ENCODE data around the gene CEP290.
"Not testable (repeated sequence)": the region's sequence is repeated elsewhere in the genome, so short reads cannot be mapped to it uniquely, and the experiment has no call there.

CEP290 gene

DNA sequence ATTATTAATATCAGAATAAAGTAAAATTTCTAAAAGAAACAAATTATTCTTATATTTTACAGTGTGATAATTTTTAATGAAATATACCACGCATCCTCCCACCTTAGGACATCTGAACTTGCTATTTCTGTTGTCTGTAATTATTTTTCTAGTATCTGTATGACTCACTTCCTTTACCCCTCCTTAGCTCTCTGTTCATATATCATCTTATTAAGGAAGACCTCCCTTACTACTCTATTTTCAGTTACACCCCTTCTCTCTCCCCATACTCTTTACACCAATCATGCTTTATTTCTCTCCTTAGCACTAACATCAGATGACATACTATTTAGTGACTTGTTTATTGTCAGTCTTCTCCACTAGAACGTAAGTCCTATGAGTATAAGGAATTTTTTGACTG is 78.5 kb downstream of the CEP290 start:
- no peak for DNase-seq
- intact Hi-C loops (cut with DNase I): no loop called here

DNA sequence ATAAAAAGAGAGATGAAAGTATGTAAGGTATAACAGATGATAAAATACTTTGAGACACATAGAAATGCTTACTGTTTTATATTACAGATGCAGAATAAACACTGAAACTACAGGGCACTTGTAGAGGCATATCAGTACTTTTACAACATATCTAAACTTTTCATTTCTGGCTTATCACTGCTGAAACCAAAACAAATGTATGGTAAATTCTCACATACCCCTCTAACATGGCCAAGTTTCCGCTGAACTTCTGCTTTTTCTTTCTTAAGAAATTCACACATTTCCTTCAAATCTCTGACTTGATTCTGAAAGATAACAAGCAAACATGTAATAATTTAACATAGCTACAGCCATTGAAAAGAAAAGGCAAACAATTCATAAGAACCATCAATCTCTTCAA is 79.4 kb downstream of the CEP290 start:
- DNase-seq: no peak
- intact Hi-C loops (cut with DNase I): no loop called here

DNA sequence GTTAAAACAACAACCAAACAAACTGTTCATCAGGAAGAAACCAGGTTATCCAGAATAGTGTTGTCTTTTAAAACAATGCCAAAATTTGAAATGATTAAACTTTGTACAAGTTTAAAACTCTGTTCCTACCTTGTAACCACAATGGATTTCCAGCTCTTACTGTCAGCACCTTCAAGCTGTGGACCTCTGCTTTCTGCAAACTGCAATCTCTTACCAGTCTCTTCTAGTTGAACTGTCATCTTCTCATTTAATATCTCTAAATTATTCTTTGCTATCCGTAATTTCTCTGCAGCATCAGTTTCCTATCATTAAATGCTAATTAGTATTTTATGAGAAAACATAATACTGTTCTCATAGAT is 83.2 kb downstream of the CEP290 start:
- DNase-seq: no peak
- intact Hi-C loops (cut with DNase I): no loop called here

DNA sequence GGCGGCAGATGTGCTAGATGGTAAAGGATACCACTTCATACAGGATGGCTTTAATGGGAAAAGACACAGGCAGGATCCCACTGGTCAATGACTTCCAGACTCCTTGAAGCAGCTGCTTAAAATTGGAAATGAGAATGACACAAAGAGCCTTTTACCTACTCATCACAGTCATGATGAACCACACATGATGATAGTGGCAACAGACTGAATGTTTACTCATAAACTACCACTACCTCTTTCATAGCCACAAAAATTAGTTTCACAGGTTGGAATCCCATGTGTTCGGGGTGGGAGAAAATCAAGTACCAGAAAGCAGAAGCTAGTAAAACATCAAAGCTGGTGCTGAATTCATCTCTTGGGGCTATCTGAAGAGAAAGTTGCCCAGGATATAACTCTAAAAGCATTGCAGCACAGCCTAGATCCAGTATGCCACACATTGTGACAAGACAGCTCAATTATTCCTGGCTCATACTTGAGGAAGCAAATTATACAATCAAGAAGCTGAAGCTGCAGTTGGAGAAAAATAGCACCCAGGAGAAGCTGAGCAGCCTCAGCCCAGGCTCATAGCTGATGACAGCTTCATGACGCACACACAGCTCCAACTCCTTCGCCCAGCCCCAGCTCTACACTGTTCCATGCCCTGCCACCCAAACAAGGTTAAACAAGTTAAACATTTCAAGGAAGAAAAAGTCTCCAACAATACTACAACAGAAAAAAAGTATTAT is 83.7 kb downstream of the CEP290 start:
- DNase-seq: peak in 8 of 10 donors; percentile 25 to 93 (median 52)
- intact Hi-C loops (cut with DNase I): no loop called here

DNA sequence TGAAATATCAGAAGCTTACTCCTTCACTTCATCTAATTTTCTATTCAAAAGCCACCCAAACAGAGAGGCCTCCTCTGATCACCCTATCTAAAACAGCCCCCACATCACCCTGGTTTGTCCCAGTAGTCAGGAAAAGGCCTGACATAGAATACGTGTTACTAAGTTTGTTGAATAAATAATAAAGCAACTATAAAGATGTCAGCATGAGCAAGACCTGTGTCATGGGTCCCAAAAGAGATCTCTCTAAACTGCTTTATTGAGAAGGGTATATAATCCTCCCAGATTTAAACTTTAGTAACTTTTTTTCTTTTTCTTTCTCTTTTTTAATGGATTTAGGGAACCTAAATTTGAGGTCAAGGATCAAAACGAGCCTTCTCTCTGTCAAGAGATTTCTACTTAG is 85.3 kb downstream of the CEP290 start:
- DNase-seq: no peak
- intact Hi-C loops (cut with DNase I): no loop called here

DNA sequence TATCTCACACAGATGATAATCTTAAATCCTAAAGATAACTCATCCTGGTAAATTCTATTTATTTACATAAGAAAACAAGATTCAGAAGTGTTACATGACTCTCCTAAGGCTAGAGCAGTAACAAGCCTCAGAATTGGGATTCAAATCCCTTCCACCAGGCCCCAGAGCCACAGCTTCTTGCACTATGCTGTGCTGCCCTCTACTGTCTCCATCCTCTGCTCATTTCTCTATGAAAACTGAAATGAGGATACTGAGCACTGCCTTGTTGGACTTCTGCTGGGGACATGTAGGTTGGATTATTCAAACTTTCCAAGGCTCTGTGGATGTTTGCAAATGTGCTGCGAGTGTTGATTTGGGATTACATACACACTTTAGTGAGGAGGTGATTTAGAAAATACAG is 89.2 kb downstream of the CEP290 start:
- intact Hi-C loops (cut with DNase I): no loop called here

DNA sequence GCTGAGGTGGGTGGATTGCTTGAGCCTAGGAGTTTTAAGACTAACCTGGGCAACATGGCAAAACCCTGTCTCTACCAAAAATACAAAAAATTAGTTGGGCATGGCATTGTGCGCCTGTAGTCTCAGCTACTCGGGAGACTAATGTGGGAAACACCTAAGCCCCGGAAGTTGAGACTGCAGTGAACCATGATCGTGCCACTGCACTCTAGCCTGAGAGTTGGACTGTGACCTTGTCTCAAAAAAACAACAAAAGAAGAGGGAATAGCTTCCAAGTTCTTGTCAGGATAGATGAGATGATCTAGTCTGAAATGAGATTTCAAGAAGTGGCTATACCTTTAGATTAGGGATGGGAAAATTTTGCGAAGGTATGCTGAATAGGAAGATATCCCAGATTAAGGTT is 97.9 kb downstream of the CEP290 start:
- intact Hi-C loops (cut with DNase I): no loop called here

More for the DNA sequence above, 89.2 kb downstream of the CEP290 start:
- DNase-seq: peak in 8 of 10 donors; percentile 28 to 88 (median 47)

DNA sequence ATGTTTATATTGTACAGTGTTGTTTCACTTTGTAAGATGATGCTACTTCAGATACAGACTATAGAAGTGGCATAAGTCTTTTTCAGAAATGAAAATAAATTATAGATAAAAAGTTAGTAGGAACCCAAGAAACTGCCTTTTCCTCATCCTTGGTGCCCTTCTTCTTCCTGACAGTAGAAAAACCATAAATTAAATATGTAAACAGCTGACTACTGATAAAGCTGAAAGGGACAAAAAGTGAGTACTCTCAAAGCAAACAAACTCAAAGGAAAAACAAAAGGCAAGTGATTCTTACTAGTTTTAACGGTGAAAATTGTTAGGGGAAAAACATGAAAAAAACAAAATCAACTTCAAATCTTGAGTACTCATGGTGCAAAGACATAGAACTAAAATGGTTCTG is 104.1 kb downstream of the CEP290 start:
- DNase-seq: no peak

More for the DNA sequence above, 97.9 kb downstream of the CEP290 start:
- no peak for DNase-seq

DNA sequence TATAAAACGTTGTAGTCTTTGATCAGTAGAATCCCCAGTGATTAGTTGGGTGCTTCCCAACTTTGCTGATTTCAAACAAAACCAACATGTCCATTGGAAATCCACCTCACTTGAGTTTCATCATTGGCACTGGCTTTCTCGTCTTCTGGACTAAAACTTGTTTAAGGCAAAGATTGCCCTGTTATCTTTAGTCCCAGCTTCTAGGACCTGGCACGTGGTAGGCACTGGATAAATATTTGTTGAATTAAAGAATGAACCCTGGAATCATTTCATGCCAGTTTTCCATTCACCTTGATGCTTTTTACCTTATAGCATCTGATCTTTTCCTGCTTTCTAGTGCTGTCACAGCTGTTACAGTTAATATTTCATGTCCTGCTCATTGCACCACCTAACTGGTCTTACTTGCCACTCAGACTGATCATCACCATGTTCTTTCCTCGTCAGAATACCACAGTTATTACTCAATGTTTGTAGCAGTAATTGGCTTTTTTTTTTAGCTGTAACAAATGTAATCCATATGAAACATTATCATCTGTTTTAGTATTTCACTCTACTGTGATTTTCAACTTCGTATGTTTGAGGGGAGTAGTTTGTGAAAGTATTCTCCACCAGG is 105.4 kb downstream of the CEP290 start:
- intact Hi-C loops (cut with DNase I): loop anchor here (5.0 kb wide), 1 partner anchor 106 kb away; the partner anchor contains the start of genes CEP290 and TMTC3
- DNase-seq: no peak

More for the DNA sequence above, 104.1 kb downstream of the CEP290 start:
- intact Hi-C loops (cut with DNase I): loop anchor here (5.0 kb wide), 1 partner anchor 105 kb away; the partner anchor contains the start of genes CEP290 and TMTC3

DNA sequence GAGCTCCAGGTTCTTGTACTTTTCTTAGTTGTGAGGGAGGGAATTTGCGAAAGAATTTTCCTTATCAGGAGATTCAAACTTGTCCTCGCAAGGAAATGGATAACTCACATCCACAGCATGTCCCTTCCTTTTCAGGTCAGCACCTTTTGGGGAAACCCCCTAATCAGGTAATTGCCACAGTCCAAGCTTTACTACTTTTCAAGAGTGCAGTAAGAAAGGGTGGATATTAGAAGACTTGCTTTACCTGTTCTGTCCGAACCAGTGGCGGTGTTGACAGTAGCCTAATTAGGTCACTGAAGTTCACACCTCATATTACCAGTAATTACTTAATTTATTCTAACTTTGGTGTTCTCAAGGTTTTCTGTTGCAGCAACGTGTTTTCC is 106.0 kb downstream of the CEP290 start:
- intact Hi-C loops (cut with DNase I): loop anchor here (5.0 kb wide), 1 partner anchor 106 kb away; the partner anchor contains the start of genes CEP290 and TMTC3
- DNase-seq: no peak

DNA sequence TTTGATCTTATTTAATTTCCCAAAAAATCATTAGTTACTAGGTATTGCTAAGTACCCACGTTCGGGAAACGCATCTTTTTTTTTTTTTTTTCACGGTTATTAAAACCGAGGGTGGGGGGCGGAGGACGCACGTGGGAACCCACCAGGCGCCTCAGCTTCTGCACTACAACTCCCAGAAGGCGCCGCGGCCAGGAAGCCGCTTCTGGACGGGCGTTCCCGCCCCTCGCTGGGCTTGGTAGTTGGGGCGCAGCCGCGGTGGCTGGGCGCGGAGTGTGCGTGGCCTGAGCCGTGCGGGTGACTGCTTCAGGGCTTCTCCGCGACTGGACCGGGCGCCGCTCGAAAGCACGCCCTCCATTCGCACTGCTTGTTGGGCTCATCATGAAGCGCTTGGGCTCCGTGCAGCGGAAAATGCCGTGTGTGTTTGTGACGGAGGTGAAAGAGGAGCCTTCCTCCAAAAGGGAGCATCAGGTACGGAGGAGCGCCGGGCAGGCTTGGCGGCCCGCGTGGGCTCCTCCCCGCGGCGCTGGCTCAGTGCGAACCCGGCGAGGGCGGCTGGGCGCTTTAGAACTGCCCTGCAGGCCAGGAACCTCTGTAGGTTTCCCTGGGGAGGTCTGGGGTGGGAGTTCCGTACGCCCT is 106.5 kb downstream of the CEP290 start:
- intact Hi-C loops (cut with DNase I): loop anchor here (5.0 kb wide), 1 partner anchor 107 kb away; the partner anchor contains the start of genes CEP290 and TMTC3
- DNase-seq: peak; percentile 88 to 99 (median 94)

DNA sequence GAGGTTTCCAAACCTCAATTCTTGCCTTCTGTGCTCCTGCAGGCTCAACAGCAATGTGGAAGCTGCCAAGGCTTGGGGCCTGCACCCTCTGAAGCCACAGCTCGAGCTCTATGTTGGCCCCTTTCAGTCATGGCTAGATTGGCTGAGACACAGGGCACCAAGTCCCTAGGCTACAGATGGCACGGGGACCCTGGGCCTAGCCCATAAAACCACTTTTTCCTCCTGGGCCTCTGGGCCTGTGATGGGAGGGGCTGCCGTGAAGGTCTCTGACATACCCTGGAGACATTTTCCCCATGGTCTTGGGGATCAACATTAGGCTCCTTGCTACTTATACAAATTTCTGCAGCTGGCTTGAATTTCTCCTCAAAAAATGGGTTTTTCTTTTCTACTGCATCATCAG is 110.7 kb downstream of the CEP290 start:
- intact Hi-C loops (cut with DNase I): not testable (repeated sequence)

DNA sequence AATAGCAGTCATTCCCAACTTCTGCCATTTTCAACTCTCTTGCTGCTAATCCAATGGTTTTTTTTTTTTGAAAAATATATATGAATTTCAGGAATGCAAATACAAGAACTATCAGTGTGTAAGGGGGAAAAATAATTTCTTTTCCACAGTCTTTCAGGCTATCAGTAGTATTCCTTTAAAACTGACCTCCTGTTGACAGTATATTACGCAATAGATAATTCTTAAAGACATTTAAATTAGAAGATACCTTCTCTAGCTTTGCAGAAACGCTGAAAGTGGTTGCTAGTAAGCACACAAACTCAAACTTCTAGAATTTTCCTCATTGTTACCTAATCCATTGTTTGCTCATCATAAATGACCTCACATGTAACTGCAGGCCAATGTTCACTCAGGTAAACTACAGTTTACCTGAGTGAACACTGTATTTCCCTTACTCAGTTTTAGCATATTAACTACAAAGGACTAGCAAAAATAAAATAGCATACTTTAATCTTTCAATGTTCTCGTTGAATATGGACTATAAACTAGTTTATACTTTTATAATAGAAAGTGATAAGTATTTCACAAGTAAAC is 112.7 kb downstream of the CEP290 start, which contains the start of gene C12orf50:
Gene C12orf50, minus strand, starts transcription at position 309 of the 573 bp plus-strand sequence. CDS start 2,439 bp downstream, outside the sequence.
- DNase-seq: no peak
- intact Hi-C loops (cut with DNase I): no loop called here

More for the DNA sequence above, 110.7 kb downstream of the CEP290 start:
- not testable (repeated sequence) for DNase-seq

DNA sequence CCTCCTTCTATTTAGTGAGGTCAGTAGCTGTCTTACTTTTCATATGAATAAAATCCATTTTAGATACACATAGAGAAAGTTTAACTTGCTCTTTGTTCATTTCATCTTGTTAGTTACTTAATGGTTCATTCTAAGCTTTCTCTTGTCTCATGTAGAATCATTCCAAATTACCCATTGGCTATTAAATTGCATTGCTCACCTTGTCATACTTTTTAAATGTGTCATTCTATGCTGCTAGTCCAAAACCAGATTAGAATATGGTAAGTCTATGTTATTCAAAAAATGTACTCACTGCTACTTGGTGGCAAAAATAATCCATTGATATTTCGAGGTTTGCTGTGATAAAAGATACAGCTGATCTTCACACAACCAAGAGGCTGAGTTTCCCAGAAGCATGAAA is 115.7 kb downstream of the CEP290 start:
- intact Hi-C loops (cut with DNase I): no loop called here
- DNase-seq: no peak

DNA sequence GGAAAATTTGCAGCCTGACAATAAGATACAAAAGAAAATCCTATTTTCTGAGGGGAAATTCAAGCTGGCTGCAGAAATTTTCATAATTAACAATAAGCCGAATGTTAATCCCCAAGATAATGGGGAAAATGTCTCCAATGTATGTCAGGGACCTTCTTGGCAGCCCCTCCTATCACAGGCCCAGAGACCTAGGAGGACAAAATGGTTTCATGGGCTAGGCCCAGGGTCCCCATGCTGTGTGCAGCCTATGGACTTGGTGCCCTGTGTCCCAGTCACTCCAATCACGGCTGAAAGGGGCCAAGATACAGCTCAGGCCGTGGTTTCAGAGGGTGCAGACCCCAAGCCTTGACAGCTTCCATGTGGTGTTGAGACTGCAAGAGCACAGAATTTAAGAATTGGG is 123.9 kb downstream of the CEP290 start:
- DNase-seq: no peak
- intact Hi-C loops (cut with DNase I): no loop called here

DNA sequence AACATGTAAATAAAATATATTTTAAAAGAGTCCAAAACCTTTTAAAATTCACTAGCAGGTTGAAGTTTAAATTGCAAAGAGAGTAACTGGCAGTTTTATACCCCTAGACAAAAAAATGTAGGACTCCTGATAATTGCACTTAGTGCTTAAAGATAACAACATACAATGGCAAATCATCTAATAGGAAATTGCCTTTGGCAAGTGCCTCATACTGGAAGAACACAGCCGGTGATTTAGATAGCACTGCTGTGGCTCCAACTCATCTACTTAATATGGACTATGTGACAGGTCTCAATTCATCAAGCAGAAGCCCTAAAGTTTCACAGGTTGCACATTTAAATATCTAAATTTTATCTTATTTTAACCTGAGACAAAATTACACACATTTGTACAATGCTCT is 126.1 kb downstream of the CEP290 start:
- intact Hi-C loops (cut with DNase I): no loop called here

DNA sequence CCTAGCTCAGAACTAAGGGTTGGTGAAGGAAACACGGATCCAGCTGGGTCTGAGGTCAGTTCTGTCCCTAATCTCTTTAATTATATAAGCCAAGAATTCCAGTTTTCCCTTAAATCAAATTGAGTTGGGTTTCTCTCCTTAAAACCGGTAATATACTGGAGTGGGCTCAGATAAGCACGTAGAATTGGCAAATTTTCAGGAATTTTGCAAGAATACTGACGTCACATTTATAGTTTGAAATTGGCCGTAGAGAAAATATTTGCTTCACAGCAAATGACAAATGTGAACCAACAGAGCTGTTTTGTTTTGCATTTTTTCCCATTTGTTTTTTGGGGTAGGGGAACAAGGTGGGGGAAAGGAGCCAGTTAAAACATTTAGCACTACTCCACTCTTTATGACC is 130.1 kb downstream of the CEP290 start:
- no peak for DNase-seq
- intact Hi-C loops (cut with DNase I): no loop called here

More for the DNA sequence above, 126.1 kb downstream of the CEP290 start:
- no peak for DNase-seq

DNA sequence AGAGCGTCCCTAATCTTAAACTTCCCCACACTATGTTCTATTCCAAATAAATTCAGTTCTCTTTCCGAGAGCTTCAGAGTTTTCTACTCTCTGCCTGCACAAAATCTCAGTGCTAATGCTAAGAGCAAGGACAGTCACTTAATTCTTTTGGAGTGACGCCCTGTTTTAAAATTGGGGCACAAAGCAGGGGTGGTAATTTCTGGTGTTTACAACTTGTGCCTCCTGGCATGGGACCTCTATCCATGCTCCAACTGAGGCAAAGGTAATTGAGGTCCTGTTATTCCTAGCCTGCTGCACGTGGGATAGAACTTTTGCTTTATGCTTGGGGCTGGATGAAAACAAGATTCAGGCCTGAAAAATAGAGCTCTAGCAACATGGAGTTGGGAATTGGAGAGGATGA is 135.5 kb downstream of the CEP290 start:
- no peak for DNase-seq
- intact Hi-C loops (cut with DNase I): no loop called here

DNA sequence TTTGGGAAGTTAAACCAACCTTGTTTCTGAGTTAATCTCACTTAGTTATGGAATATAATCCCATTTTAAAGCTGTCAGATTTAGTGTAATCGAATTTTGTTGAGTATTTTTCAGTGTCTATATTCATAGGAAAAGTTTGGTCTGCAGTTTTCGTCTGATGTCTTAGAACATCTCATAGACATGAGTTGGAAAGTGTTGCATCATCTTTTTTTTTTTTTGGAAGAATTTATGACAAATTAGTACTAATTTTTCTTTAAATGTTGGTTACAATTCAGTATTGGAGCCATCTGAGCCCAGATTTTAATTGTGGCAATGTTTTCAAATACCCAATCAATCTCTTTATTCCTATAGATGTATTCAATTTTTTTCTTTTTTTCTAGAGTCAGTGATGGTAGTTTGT is 140.6 kb downstream of the CEP290 start:
- intact Hi-C loops (cut with DNase I): no loop called here
- DNase-seq: no peak
